K562 (cell line): ENCODE measurements around the gene UPF2. TPM values are rescaled to one million over a fixed set of nuclear protein-coding genes. Genes with fewer than 3 reads are reported as not detected.

Experiments
- ATAC-seq: fragments of 200-7000 bp; cut with Tn5 transposase; 3 replicates; pipeline ENCODE4 v1.9.1; 2020; ENCODE audit warnings: moderate library complexity
- BruUV-seq: library from RNA; stranded (reverse); fragments of 400-500 nt; replicated peaks from 2 replicates; lab custom pipeline; 2021; lab: Mats Ljungman, UMichigan
- CTCF ChIA-PET: fragments of 300-600 bp; formaldehyde crosslinking; extraction: SDS; loops from one replicate; lab custom pipeline; 2021; ENCODE audit warnings: low intra/inter-chr PET ratio; lab: Yijun Ruan, JAX
- POLR2A ChIA-PET: fragments of 300-600, 350-650 bp; sonication (Branson Sonifier 250); formaldehyde crosslinking; extraction: SDS; loops from one replicate; lab custom pipeline; 2021; ENCODE audit warnings: antibody characterized with exemption, inconsistent platforms; lab: Yijun Ruan, JAX
- DNase-seq, 4 experiments: peaks; one replicate each; pipeline versions ENCODE4 v3.0.0 to v3.0.0-alpha.2; 2011 to 2018; ENCODE audit warnings: low spot score in 3 of 4, mixed read lengths in 3 of 4; ENCODE audit errors: extremely low read depth in 1 of 4
- FAIRE-seq: peaks from 2 replicates; lab custom pipeline; 2011; peaks lifted over from hg19 to GRCh38; lab: Jason Lieb, UNC
- H2AFZ ChIP-seq: 2 replicates; pipeline ENCODE4 v1.6.0; 2011; ENCODE audit warnings: low read depth, low read length, control low read depth, inconsistent platforms
- H3K27ac ChIP-seq: fragments of 200-600 bp; 3 replicates; pipeline ENCODE4 v1.8.0; 2011; ENCODE audit warnings: low read depth, mild to moderate bottlenecking, control low read depth, inconsistent platforms, low read length, moderate library complexity, mixed read lengths; ENCODE audit errors: extremely low read depth
- H3K27me3 ChIP-seq, 2 experiments: fragments of 300-600 bp in 1 of 2; 2 replicates in 1 of 2; 3 replicates in 1 of 2; pipeline versions ENCODE4 v1.6.0 to v1.8.0; 2011; ENCODE audit warnings: inconsistent platforms in 2 of 2, low read length in 2 of 2, mild to moderate bottlenecking in 1 of 2, mixed read lengths in 1 of 2, moderate library complexity in 1 of 2; ENCODE audit not compliant: control insufficient read depth in 2 of 2, insufficient read depth in 2 of 2
- H3K36me3 ChIP-seq: fragments of 300-600 bp; 3 replicates; pipeline ENCODE4 v1.8.0; 2011; ENCODE audit warnings: mild to moderate bottlenecking, low read length, inconsistent platforms; ENCODE audit not compliant: control insufficient read depth, insufficient read depth
- H3K4me1 ChIP-seq, 2 experiments: fragments of 200-600 bp in 1 of 2; replicated peaks in 1 of 2; 2 replicates in 1 of 2; 3 replicates in 1 of 2; pipeline versions ENCODE4 v1.5.1 to v1.8.0; 2011; ENCODE audit warnings: inconsistent platforms in 2 of 2, low read length in 2 of 2, mild to moderate bottlenecking in 1 of 2, mixed read lengths in 1 of 2, moderate library complexity in 1 of 2; ENCODE audit not compliant: control insufficient read depth in 2 of 2, insufficient read depth in 2 of 2
- H3K4me2 ChIP-seq: 2 replicates; pipeline ENCODE4 v1.6.1; 2011; ENCODE audit warnings: low read length, control low read depth, inconsistent platforms, mixed read lengths; ENCODE audit not compliant: insufficient read depth
- H3K4me3 ChIP-seq: fragments of 200-600 bp; sonication (generic), shearing (Covaris generic); 2 replicates; pipeline ENCODE4 v1.5.1; 2016; ENCODE audit warnings: control low read depth, inconsistent platforms
- H3K79me2 ChIP-seq: fragments of 200-600 bp; 3 replicates; pipeline ENCODE4 v1.8.0; 2011; ENCODE audit warnings: low read length, inconsistent platforms; ENCODE audit not compliant: control insufficient read depth, insufficient read depth
- H3K9ac ChIP-seq, 2 experiments: 2 replicates each; pipeline versions ENCODE4 v1.6.0 to v1.6.1; 2011; ENCODE audit warnings: low read depth in 2 of 2, low read length in 2 of 2, control low read depth in 1 of 2, inconsistent platforms in 1 of 2, mild to moderate bottlenecking in 1 of 2, mixed read lengths in 1 of 2; ENCODE audit not compliant: insufficient read depth in 1 of 2
- H3K9me1 ChIP-seq: one replicate; pipeline ENCODE4 v1.6.0; 2011; ENCODE audit warnings: inconsistent platforms, mild to moderate bottlenecking, low read length, moderate library complexity; ENCODE audit not compliant: control insufficient read depth, insufficient read depth
- H3K9me3 ChIP-seq: replicated peaks from 2 replicates; pipeline ENCODE4 v1.5.1; 2011; ENCODE audit warnings: low read depth, low read length, inconsistent platforms; ENCODE audit not compliant: control insufficient read depth, insufficient read depth
- H4K20me1 ChIP-seq: replicated peaks from 2 replicates; pipeline ENCODE4 v1.6.1; 2011; ENCODE audit warnings: low read length, inconsistent platforms, mixed read lengths; ENCODE audit not compliant: control insufficient read depth, insufficient read depth
- CBFA2T2 ChIP-seq: fragments of 450-650 bp; conservative IDR thresholded peaks from 2 replicates; pipeline ENCODE4 v1.6.1; 2017; ENCODE audit warnings: mild to moderate bottlenecking
- CTCF ChIP-seq, 3 experiments: IDR thresholded peaks in 2 of 3; conservative IDR thresholded peaks in 1 of 3; 2 replicates each; pipeline ENCODE4 v1.5.1; 2011 to 2012; ENCODE audit warnings: low read length in 3 of 3, mild to moderate bottlenecking in 3 of 3, control low read depth in 2 of 3, improper control_type of control experiment in 1 of 3, inconsistent platforms in 1 of 3, low read depth in 1 of 3, mixed read lengths in 1 of 3, moderate library complexity in 1 of 3; ENCODE audit not compliant: insufficient read depth in 2 of 3
- POLR2H ChIP-seq: IDR thresholded peaks from 2 replicates; pipeline ENCODE4 v1.6.1; 2016; ENCODE audit warnings: missing genetic modification characterization, low read depth, mild to moderate bottlenecking, control low read depth, missing compliant biosample characterization, moderate library complexity
- SP1 ChIP-seq: sonication (generic); formaldehyde crosslinking; IDR thresholded peaks from 2 replicates; pipeline ENCODE4 v1.8.1; 2022; ENCODE audit warnings: mild to moderate bottlenecking, missing genetic modification reagents
- SUPT5H ChIP-seq: fragments of 450-650 bp; IDR thresholded peaks from 2 replicates; pipeline ENCODE4 v1.6.1; 2016
- THRAP3 ChIP-seq: fragments of 450-650 bp; IDR thresholded peaks from 2 replicates; pipeline ENCODE4 v1.6.1; 2016; ENCODE audit warnings: mild to moderate bottlenecking, inconsistent platforms, borderline replicate concordance
- ZNF3 ChIP-seq: fragments of 250-450 bp; sonication (Bioruptor Pico); IDR thresholded peaks from 2 replicates; pipeline ENCODE4 v1.5.0; 2021; ENCODE audit warnings: mild to moderate bottlenecking, moderate library complexity
- ZNF644 ChIP-seq: fragments of 200-800 bp; sonication (Bioruptor generic); IDR thresholded peaks from 2 replicates; pipeline ENCODE4 v1.6.1; 2016; ENCODE audit warnings: low read depth, missing genetic modification characterization, missing compliant biosample characterization
- WGBS: fragments of 100-300 bp; shearing (Covaris generic); methylation state at CpG from one replicate; pipeline ENCODE4 v1.1.6; 2016; ENCODE audit warnings: low coverage, mixed read lengths; ENCODE audit not compliant: insufficient coverage; ENCODE audit errors: missing lambda C conversion rate; 5-methylcytosine and 5-hydroxymethylcytosine counted together
- in situ Hi-C: fragments of 300-500 bp; cut with MboI; formaldehyde crosslinking; loops from 4 replicates; pipeline ENCODE4 v1.15.0; 2018; ENCODE audit warnings: inconsistent platforms, mixed read lengths
- intact Hi-C: fragments of 100-400 bp; cut with micrococcal nuclease; formaldehyde crosslinking; loops from 2 replicates; pipeline ENCODE4 v1.14.2; 2022
- polyA plus RNA-seq, 8 experiments: library from polyadenylated mRNA; depleted of rRNA in 4 of 8; stranded (reverse) in 5 of 8; unstranded in 3 of 8; fragments of >200 nt; fragmentation: Nextera tagmentation in 2 of 8; fragmentation: Illumina TruSeq in 1 of 8; extraction: Ambion mirVana in 2 of 8; extraction: Trizol in 1 of 8; gene quantifications; 2 replicates each; pipeline versions ENCODE4 v1.2.1 to v1.2.3, GENCODE V29; 2011 to 2014; ENCODE audit warnings: inconsistent platforms in 1 of 8, missing spikeins in 1 of 8
- total RNA-seq, 7 experiments: library from RNA; depleted of rRNA in 6 of 7; stranded (reverse); fragments of >200 nt in 6 of 7; fragmentation: Illumina TruSeq in 2 of 7; extraction: Trizol in 2 of 7; gene quantifications; 2 replicates each; pipeline versions ENCODE4 v1.2.1 to v1.2.3, GENCODE V29; 2011 to 2021; ENCODE audit warnings: low replicate concordance in 1 of 7
- TF ChIP-seq, protein P1 (sequence below): IDR thresholded peaks from 2 replicates; pipeline ENCODE4 v1.6.1; 2016; ENCODE audit warnings: missing genetic modification characterization, missing compliant biosample characterization

Gene UPF2
- total and polyA plus RNA-seq, 9 of the 15 experiments (the other 6 are each of a cell fraction or from before 2014, with no cell fraction given): 13.9 to 37.7 (median 23.7) TPM

- H3K4me1 ChIP-seq: no peaks in the 10 kb centered on the region
- CTCF ChIA-PET: no interaction called here
Measured at GRCh38 chr10:11950325-11951018, 92.1 kb downstream of the UPF2 start.

More at GRCh38 chr10:11950325-11951018, 92.1 kb downstream of the UPF2 start:
- Histone ChIP-seq H3K4me3 (no peak overlapping the region), H3K9me3 (no peaks in the 10 kb centered on the region), H3K27ac (no peak overlapping the region), H3K4me2 (no peak overlapping the region)
- 89% methylated on average over 9 of the region's 9 CpGs for WGBS
- BruUV-seq: no TSS peak
- in situ Hi-C loops: no loop called here
- ATAC-seq (no peak), FAIRE-seq (no peak)
- POLR2A ChIA-PET: interaction anchor here (1.5 kb wide), 1 partner anchor 21 kb away, joined by 3 read pairs; no protein-coding TSS in a partner anchor
- TF ChIP-seq THRAP3: no peak
- TF ChIP-seq SP1: no peak
- TF ChIP-seq CBFA2T2: no peak
- TF ChIP-seq, protein P1, sequence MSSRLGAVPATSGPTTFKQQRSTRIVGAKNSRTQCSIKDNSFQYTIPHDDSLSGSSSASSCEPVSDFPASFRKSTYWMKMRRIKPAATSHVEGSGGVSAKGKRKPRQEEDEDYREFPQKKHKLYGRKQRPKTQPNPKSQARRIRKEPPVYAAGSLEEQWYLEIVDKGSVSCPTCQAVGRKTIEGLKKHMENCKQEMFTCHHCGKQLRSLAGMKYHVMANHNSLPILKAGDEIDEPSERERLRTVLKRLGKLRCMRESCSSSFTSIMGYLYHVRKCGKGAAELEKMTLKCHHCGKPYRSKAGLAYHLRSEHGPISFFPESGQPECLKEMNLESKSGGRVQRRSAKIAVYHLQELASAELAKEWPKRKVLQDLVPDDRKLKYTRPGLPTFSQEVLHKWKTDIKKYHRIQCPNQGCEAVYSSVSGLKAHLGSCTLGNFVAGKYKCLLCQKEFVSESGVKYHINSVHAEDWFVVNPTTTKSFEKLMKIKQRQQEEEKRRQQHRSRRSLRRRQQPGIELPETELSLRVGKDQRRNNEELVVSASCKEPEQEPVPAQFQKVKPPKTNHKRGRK: no peak
- TF ChIP-seq ZNF3 (CRISPR knock-in tag): no peak
- no peak for TF ChIP-seq ZNF644 (tag)
- TF ChIP-seq POLR2H (tag): no peak
- no peak for TF ChIP-seq SUPT5H
- no peak for TF ChIP-seq CTCF (IDR thresholded peaks at IDR 0.05 in 2 of 3, conservative IDR thresholded peaks at IDR 0.05 in 1 of 3; ENCODE audit: insufficient read depth in 2 of 3, low read depth in 1 of 3, low read length in 3 of 3)
- TF ChIP-seq, all 486 proteins: peak for 0
- no peak overlapping the region for H2AFZ ChIP-seq
- no peak overlapping the region for H3K9ac ChIP-seq
- intact Hi-C loops: no loop called here
- no peaks in the 10 kb centered on the region for H3K27me3 ChIP-seq
- H3K36me3 ChIP-seq: peaks cover 52% of the 10 kb centered on the region
- no peaks in the 10 kb centered on the region for H3K9me1 ChIP-seq
- no peak for DNase-seq
- H4K20me1 ChIP-seq: no peaks in the 10 kb centered on the region
- no peaks in the 10 kb centered on the region for H3K79me2 ChIP-seq
